K562 (cell line): Measurements from ENCODE around the gene PPP1R3C.

Experiments used
- CEBPB ChIP-seq: fragments of 450-650 bp; IDR thresholded peaks from 2 replicates; pipeline ENCODE4 v1.6.1; 2016; ENCODE audit warnings: missing genetic modification characterization, missing compliant biosample characterization
- CHD1 ChIP-seq: fragments of 200-600 bp; sonication (generic); IDR thresholded peaks from one replicate; pipeline ENCODE4 v1.6.1; 2012; ENCODE audit warnings: mild to moderate bottlenecking, moderate library complexity, low read length, inconsistent platforms
- CTCF ChIP-seq, 3 experiments: IDR thresholded peaks in 2 of 3; conservative IDR thresholded peaks in 1 of 3; 2 replicates each; pipeline ENCODE4 v1.5.1; 2011 to 2012; ENCODE audit warnings: low read length in 3 of 3, mild to moderate bottlenecking in 3 of 3, control low read depth in 2 of 3, improper control_type of control experiment in 1 of 3, inconsistent platforms in 1 of 3, low read depth in 1 of 3, mixed read lengths in 1 of 3, moderate library complexity in 1 of 3; ENCODE audit not compliant: insufficient read depth in 2 of 3
- ETS2 ChIP-seq: IDR thresholded peaks from 2 replicates; pipeline ENCODE4 v1.6.1; 2016; ENCODE audit warnings: borderline replicate concordance, missing genetic modification characterization, mild to moderate bottlenecking, moderate library complexity, missing compliant biosample characterization; ENCODE audit not compliant: poor library complexity, severe bottlenecking
- EZH2 ChIP-seq: IDR thresholded peaks from 2 replicates; pipeline ENCODE4 v1.6.1; 2012; ENCODE audit warnings: low read depth, mild to moderate bottlenecking, inconsistent platforms, low read length, borderline replicate concordance
- HINFP ChIP-seq: fragments of 450-650 bp; conservative IDR thresholded peaks from 2 replicates; pipeline ENCODE4 v1.6.1; 2016; ENCODE audit warnings: missing genetic modification characterization, low read depth, mild to moderate bottlenecking, control low read depth, missing compliant biosample characterization
- HOMEZ ChIP-seq: fragments of 250-450 bp; sonication (Bioruptor Pico); IDR thresholded peaks from 2 replicates; pipeline ENCODE4 v1.4.0; 2020; ENCODE audit warnings: mild to moderate bottlenecking, moderate library complexity
- MYNN ChIP-seq, 2 experiments: sonication (generic); formaldehyde crosslinking in 1 of 2; IDR thresholded peaks; 2 replicates each; pipeline versions ENCODE4 v1.5.0 to v1.6.1; 2016 to 2020; ENCODE audit warnings: antibody characterized with exemption in 1 of 2, missing genetic modification reagents in 1 of 2
- USF2 ChIP-seq: sonication (generic); formaldehyde crosslinking; IDR thresholded peaks from 2 replicates; pipeline ENCODE4 v1.5.0; 2020; ENCODE audit warnings: missing genetic modification reagents
- ZNF263 ChIP-seq: sonication (generic); formaldehyde crosslinking; IDR thresholded peaks from 2 replicates; pipeline ENCODE4 v1.8.0; 2022; ENCODE audit warnings: mild to moderate bottlenecking, missing genetic modification reagents, borderline replicate concordance
- ZNF79 ChIP-seq: fragments of 250-450 bp; sonication (Bioruptor Pico); IDR thresholded peaks from 2 replicates; pipeline ENCODE4 v1.4.0; 2020; ENCODE audit warnings: low read depth, mild to moderate bottlenecking, moderate library complexity

- TF ChIP-seq CEBPB (tag) (no peak), CTCF (IDR thresholded peaks at IDR 0.05 in 2 of 3, conservative IDR thresholded peaks at IDR 0.05 in 1 of 3; ENCODE audit: insufficient read depth in 2 of 3, low read depth in 1 of 3, low read length in 3 of 3) (no peak), ZNF79 (no peak), HOMEZ (CRISPR knock-in tag) (no peak), EZH2 (no peak), ETS2 (tag) (no peak), CHD1 (no peak), MYNN (IDR thresholded peaks at IDR 0.05) (no peak), MYNN (CRISPR knock-in tag; IDR thresholded peaks at IDR 0.05) (no peak), ZNF263 (CRISPR knock-in tag) (no peak), HINFP (tag) (no peak), USF2 (no peak)
Observed at GRCh38 chr10:91626936-91627335, 5.9 kb downstream of the PPP1R3C start.
